ENCODE data around the gene KAZN. TPM values are rescaled to one million over a fixed set of nuclear protein-coding genes. Genes with fewer than 3 reads are reported as not detected.

Gene KAZN
- total and polyA plus RNA-seq, 9 donors = 5.1 to 17.4 (median 14.3) TPM

DNA sequence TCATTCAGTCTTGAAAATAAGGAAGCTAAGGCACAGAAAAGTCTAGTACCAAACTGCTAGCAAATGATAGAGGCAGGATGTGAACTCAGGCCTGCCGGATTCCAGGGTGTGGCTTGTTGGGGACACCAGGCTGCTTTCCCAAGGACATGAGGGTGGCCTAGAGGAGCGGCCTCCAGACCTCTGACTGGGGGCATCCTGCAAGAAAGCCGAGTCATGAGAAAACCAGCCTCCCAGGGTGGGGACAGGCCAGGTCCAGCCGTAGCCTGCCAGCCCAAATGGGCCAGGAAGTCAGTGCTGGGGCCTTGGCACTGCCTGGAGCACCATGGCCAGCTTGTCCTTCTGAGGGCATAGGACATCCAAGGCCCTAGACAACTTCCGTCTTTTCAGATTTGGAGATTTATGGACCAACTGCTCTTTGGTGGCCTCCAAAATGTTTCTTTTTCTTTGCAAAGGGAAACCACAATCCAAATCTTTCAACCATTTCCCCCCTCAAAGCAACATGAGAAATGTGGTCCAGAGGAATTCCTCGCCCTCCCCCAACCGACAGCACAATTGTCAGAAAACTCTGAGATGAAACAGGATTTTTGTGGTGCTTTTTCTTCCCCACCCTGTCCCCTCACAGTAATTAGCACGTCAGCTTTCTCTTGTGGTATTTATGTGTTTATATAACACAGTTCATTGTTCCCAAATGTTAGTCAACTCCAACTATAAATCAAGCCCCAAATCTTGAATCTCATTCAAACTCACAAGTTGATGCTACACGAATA is 212.3 kb downstream of the KAZN start:
- H3K27ac ChIP-seq (ENCODE audit: low read length) = no peak overlapping the region
- no peak overlapping the region for H3K4me3 ChIP-seq (ENCODE audit: low read length)
- no peaks in the 10 kb centered on the region for H3K4me1 ChIP-seq (ENCODE audit: control insufficient read depth, insufficient read depth, low read length)
- peak; percentile 75 for DNase-seq
- WGBS (ENCODE audit: insufficient coverage) = 60% methylated on average over 5 of the region's 9 CpGs
- H3K36me3 ChIP-seq (ENCODE audit: control insufficient read depth, insufficient read depth, low read length) = no peaks in the 10 kb centered on the region
- no peaks in the 10 kb centered on the region for H3K27me3 ChIP-seq (ENCODE audit: control insufficient read depth, insufficient read depth, low read length)
- H3K9me3 ChIP-seq (replicated peaks; ENCODE audit: control insufficient read depth, low read depth, low read length) = peaks cover 17% of the 10 kb centered on the region

GRCh38 chr1:14811573-14811972 is 213.1 kb downstream of the KAZN start:
- WGBS (ENCODE audit: insufficient coverage) = no CpG with 5 or more reads among the region's 3 CpGs
- no peaks in the 10 kb centered on the region for H3K36me3 ChIP-seq (ENCODE audit: control insufficient read depth, insufficient read depth, low read length)
- H3K4me1 ChIP-seq (ENCODE audit: control insufficient read depth, insufficient read depth, low read length) = no peaks in the 10 kb centered on the region
- peak; percentile 13 for DNase-seq
- H3K27ac ChIP-seq (ENCODE audit: low read length) = no peak overlapping the region
- H3K27me3 ChIP-seq (ENCODE audit: control insufficient read depth, insufficient read depth, low read length) = no peaks in the 10 kb centered on the region
- H3K9me3 ChIP-seq (replicated peaks; ENCODE audit: control insufficient read depth, low read depth, low read length) = peaks cover 11% of the 10 kb centered on the region
- no peak overlapping the region for H3K4me3 ChIP-seq (ENCODE audit: low read length)

DNA sequence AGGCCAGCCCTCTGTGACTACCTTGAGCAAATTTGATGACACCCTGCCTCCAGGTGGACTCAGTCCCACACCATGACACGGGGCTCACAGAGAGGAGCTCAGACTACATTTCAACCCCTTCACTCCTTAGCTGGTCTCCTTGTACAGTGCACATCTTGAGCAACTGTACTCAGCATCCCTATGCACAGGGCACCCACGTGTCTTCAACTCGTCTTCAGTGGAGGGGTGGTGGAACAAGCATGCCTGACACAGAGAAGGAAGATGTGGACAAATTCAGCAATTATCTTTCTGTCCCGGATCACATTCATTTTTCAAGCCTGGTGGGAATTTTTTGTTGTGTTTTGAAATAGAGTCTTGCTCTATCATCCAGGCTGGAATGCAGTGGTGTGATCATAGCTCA is 213.7 kb downstream of the KAZN start:
- peaks cover 5% of the 10 kb centered on the region for H3K9me3 ChIP-seq (replicated peaks; ENCODE audit: control insufficient read depth, low read depth, low read length)
- no peak overlapping the region for H3K27ac ChIP-seq (ENCODE audit: low read length)
- H3K27me3 ChIP-seq (ENCODE audit: control insufficient read depth, insufficient read depth, low read length) = no peaks in the 10 kb centered on the region
- no peak overlapping the region for H3K4me3 ChIP-seq (ENCODE audit: low read length)
- no peaks in the 10 kb centered on the region for H3K36me3 ChIP-seq (ENCODE audit: control insufficient read depth, insufficient read depth, low read length)
- WGBS (ENCODE audit: insufficient coverage) = 63% methylated on average over 1 of the region's 4 CpGs
- DNase-seq = no peak
- peaks cover 3% of the 10 kb centered on the region for H3K4me1 ChIP-seq (ENCODE audit: control insufficient read depth, insufficient read depth, low read length)

DNA sequence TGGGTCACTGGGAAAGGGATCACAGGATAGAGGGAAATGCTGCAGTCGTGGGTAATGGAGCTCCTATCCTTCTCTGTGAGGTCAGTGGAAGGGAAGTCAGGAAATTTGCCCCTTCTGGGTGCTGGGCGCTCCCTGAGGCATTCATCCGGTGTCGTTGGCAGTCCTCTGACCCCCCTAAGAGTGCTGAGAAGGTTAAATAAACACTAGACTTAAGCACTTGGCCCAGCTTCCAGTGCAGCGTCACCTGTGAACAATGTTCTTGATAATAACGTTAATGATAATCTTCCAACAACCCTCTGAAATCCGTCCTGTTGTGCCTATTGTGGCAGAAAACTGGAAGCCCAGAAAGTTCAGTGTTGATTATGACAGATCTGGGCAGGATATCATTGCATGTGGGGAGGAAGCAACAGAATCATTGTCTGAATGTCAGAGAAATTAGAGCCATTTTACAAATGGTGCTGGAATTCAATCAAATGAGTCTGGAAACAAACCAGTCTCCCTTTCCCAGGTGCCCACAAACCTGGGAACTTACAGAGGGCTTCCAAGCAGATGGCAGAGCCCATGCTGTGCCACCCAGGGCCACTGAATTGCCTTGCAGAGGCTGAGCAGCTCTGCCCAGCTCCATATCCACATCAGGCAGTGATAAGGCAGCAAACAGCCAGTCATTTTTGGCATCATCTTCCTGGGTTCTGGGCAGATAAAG is 216.8 kb downstream of the KAZN start:
- no peaks in the 10 kb centered on the region for H3K9me3 ChIP-seq (replicated peaks; ENCODE audit: control insufficient read depth, low read depth, low read length)
- H3K27me3 ChIP-seq (ENCODE audit: control insufficient read depth, insufficient read depth, low read length) = no peaks in the 10 kb centered on the region
- no peak overlapping the region for H3K4me3 ChIP-seq (ENCODE audit: low read length)
- whole genome bisulfite sequencing (ENCODE audit: insufficient coverage) = 73% methylated on average over 3 of the region's 7 CpGs
- no peaks in the 10 kb centered on the region for H3K36me3 ChIP-seq (ENCODE audit: control insufficient read depth, insufficient read depth, low read length)
- no peak overlapping the region for H3K27ac ChIP-seq (ENCODE audit: low read length)
- DNase-seq = no peak
- H3K4me1 ChIP-seq (ENCODE audit: control insufficient read depth, insufficient read depth, low read length) = peaks cover 11% of the 10 kb centered on the region

- peak; percentile 54 for DNase-seq
- H3K27ac ChIP-seq (ENCODE audit: low read length) = no peak overlapping the region
- H3K27me3 ChIP-seq (ENCODE audit: control insufficient read depth, insufficient read depth, low read length) = no peaks in the 10 kb centered on the region
- H3K9me3 ChIP-seq (replicated peaks; ENCODE audit: control insufficient read depth, low read depth, low read length) = no peaks in the 10 kb centered on the region
- no peak overlapping the region for H3K4me3 ChIP-seq (ENCODE audit: low read length)
- 64% methylated on average over 4 of the region's 8 CpGs for WGBS (ENCODE audit: insufficient coverage)
- peaks cover 15% of the 10 kb centered on the region for H3K4me1 ChIP-seq (ENCODE audit: control insufficient read depth, insufficient read depth, low read length)
- no peaks in the 10 kb centered on the region for H3K36me3 ChIP-seq (ENCODE audit: control insufficient read depth, insufficient read depth, low read length)
These were observed 219.0 kb downstream of the KAZN start for GRCh38 chr1:14817223-14818170.

- no peak overlapping the region for H3K4me3 ChIP-seq (ENCODE audit: low read length)
- peaks cover 15% of the 10 kb centered on the region for H3K4me1 ChIP-seq (ENCODE audit: control insufficient read depth, insufficient read depth, low read length)
- H3K9me3 ChIP-seq (replicated peaks; ENCODE audit: control insufficient read depth, low read depth, low read length) = no peaks in the 10 kb centered on the region
- H3K36me3 ChIP-seq (ENCODE audit: control insufficient read depth, insufficient read depth, low read length) = no peaks in the 10 kb centered on the region
- H3K27me3 ChIP-seq (ENCODE audit: control insufficient read depth, insufficient read depth, low read length) = no peaks in the 10 kb centered on the region
- DNase-seq = peak; percentile 80
- 74% methylated on average over 18 of the region's 18 CpGs for WGBS (ENCODE audit: insufficient coverage)
- H3K27ac ChIP-seq (ENCODE audit: low read length) = no peak overlapping the region
These were observed 222.0 kb downstream of the KAZN start for GRCh38 chr1:14820295-14821085.

DNA sequence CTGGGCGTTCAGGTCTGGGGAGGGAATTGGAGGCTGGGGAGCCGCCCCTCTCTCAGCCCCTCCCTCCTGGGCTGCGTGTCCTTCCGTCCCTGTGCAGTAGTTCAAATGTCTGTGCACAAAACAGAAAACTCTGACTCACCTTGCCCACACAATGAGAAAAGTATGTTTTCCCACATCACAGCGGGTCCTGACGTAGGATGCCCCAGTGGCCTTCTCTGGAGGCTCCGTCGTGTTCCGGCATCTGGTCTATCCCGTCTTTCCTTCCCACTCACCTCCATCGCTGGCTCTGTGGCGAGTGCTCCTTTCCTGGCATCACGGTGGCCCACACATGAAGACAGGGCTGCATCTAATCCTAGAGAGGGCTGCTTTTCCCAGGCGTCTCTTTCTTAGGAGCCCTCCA is 224.0 kb downstream of the KAZN start:
- H3K36me3 ChIP-seq (ENCODE audit: control insufficient read depth, insufficient read depth, low read length) = no peaks in the 10 kb centered on the region
- H3K9me3 ChIP-seq (replicated peaks; ENCODE audit: control insufficient read depth, low read depth, low read length) = no peaks in the 10 kb centered on the region
- peaks cover 17% of the 10 kb centered on the region for H3K4me1 ChIP-seq (ENCODE audit: control insufficient read depth, insufficient read depth, low read length)
- no peak overlapping the region for H3K27ac ChIP-seq (ENCODE audit: low read length)
- DNase-seq = no peak
- no peak overlapping the region for H3K4me3 ChIP-seq (ENCODE audit: low read length)
- no peaks in the 10 kb centered on the region for H3K27me3 ChIP-seq (ENCODE audit: control insufficient read depth, insufficient read depth, low read length)
- 60% methylated on average over 7 of the region's 14 CpGs for WGBS (ENCODE audit: insufficient coverage)

GRCh38 chr1:14822996-14823395 is 224.5 kb downstream of the KAZN start:
- H3K27me3 ChIP-seq (ENCODE audit: control insufficient read depth, insufficient read depth, low read length) = no peaks in the 10 kb centered on the region
- no peak for DNase-seq
- no peaks in the 10 kb centered on the region for H3K36me3 ChIP-seq (ENCODE audit: control insufficient read depth, insufficient read depth, low read length)
- WGBS (ENCODE audit: insufficient coverage) = 69% methylated on average over 9 of the region's 14 CpGs
- peaks cover 15% of the 10 kb centered on the region for H3K4me1 ChIP-seq (ENCODE audit: control insufficient read depth, insufficient read depth, low read length)
- H3K9me3 ChIP-seq (replicated peaks; ENCODE audit: control insufficient read depth, low read depth, low read length) = no peaks in the 10 kb centered on the region
- no peak overlapping the region for H3K4me3 ChIP-seq (ENCODE audit: low read length)
- H3K27ac ChIP-seq (ENCODE audit: low read length) = no peak overlapping the region

DNA sequence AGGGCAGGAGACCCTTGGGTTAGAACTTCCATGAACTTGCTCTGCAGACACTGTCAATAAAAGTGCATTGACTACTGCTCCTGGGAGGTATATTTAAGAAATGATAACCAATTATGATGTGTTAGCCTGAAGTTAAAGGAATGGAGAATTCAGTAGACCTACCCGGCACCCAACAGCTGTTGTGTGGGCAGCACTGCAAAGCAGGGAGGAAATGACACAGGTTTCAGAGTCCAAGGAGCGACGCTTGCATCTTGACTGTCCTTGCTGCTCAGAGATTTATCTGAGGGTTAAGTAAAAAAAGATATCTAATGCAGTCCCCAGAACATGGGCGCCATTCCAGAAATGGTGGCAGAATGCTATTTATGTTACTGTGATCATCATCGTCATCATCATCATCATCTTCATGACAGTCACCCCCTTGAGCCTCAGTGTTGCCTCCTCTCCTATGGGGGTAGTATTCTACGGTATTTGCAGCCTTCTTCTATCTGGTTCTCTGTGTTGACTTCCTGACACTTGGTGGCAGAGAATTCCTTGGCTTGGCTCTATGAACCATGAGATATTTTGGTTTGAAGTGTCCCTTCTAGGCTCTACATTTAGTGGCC is 225.9 kb downstream of the KAZN start:
- H3K27me3 ChIP-seq (ENCODE audit: control insufficient read depth, insufficient read depth, low read length) = no peaks in the 10 kb centered on the region

More for the DNA sequence above, 225.9 kb downstream of the KAZN start:
- DNase-seq = no peak
- Histone ChIP-seq H3K9me3 (replicated peaks; ENCODE audit: control insufficient read depth, low read depth, low read length) (peaks cover 2% of the 10 kb centered on the region), H3K4me1 (ENCODE audit: control insufficient read depth, insufficient read depth, low read length) (peaks cover 10% of the 10 kb centered on the region), H3K4me3 (ENCODE audit: low read length) (no peak overlapping the region), H3K27ac (ENCODE audit: low read length) (no peak overlapping the region), H3K36me3 (ENCODE audit: control insufficient read depth, insufficient read depth, low read length) (no peaks in the 10 kb centered on the region)
- WGBS (ENCODE audit: insufficient coverage) = 67% methylated on average over 1 of the region's 6 CpGs
